CD4-positive, alpha-beta T cell treated with Interleukin-12 subunit alpha and Interleukin-12 subunit beta, for 1 hour (primary cell): Measurements from ENCODE around the gene VWA2.
"Not testable (repeated sequence)": the region's sequence is repeated elsewhere in the genome, so short reads cannot be mapped to it uniquely, and the experiment has no call there.

Experiments
- DNase-seq: peaks from one replicate; pipeline ENCODE4 v3.0.0-alpha.2; 2020

Gene VWA2

GRCh38 chr10:114320249-114321116 is 81.4 kb downstream of the VWA2 start:
- no peak for DNase-seq

- no peak for DNase-seq
These were observed 83.3 kb downstream of the VWA2 start for GRCh38 chr10:114322344-114322743.

DNA sequence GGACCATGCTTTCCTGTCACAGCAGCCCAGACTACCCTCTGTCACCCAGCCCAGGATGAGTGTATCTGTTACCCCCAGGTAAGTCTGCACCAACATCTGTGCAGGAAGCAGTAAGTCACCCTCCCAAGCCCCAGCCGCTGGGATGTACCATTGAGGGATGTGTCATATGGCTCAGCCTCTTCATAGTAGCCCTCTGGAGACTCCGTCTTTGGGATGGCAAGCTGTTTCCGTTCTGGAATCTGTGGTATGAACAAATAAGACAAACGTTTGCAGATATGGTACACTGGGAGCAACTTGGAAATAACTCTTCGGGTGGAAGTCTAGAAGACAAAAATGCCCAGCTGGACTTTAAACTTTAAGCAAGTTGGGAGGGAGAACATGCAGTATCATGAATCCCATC is 84.0 kb downstream of the VWA2 start:
- no peak for DNase-seq

DNA sequence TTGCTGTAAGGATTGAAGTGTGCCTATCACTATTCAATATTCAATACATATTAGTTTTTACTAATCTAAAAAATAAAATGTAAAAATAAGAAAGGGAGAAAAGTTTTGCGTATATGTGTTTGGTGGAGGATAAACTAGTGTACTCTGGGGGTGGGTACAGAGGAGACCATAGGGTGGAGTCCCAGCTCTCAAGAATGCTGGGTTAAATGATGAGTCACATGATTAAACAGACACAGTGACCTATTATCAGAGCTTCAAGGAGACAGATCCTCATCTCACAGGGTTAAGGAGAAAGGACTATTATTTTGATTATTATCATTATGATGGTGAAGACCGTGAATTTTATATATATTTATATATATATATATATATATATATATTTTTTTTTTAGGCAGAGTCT is 87.7 kb downstream of the VWA2 start:
- DNase-seq: no peak

DNA sequence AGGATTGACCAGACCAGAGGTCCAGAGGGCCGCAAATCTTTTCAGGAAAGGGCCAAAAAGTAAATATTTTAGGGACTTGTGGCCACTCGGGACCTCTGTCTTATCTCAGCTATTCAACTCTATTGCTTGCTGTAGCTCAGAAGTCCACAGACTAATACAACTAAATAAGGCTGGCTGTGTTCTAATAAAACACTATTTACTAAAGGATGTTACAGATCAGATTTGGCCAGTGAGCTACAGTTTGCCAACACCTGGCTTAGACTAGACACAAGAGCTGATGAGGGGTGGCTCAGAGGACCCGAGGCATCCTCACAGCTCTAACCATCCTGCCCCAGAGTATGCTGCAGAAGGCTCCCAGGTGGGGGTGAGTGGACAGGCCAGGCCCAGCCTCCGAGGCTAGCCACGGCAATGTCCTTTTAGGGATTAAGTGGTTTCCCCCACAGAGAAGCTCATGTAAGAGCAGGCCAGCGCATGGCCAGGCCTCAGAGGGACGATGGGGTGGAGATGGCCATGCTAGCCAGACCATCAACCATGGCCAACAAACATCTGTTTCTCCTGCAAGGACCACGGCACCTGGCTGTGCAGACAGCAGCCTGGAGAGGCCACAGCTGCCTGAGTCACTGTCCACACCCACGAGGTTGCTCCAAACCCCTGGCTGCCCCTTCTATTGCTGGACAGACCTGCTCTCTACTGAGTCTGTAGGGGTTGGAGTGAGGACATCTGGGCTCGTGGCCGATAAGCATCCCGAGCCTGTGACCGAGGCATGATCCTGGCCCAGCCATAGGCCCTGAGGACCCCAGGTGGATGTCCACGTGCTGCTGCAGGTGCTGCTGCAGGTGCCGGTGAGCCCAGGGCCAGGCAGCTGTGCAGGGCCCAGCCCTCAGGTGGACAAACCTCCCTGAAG is 88.7 kb downstream of the VWA2 start:
- no peak for DNase-seq

DNA sequence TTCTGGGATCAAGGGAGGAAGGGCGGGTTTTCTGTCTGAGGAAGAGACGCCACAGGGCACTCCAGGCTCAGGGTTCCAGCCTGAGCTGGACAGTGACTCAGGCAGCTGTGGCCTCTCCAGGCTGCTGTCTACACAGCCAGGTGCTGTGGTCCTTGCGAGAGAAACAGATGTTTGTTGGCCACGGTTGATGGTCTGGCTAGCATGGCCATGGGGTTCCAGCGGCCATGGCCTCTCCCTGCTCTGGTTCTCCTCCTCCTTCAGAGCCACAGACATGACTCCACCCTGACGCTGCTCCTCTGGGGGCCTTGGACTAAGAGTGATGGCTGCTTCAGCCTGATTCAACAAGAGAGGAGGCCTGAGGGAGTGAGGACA is 89.4 kb downstream of the VWA2 start:
- no peak for DNase-seq

GRCh38 chr10:114328874-114329273 is 89.8 kb downstream of the VWA2 start:
- no peak for DNase-seq

DNA sequence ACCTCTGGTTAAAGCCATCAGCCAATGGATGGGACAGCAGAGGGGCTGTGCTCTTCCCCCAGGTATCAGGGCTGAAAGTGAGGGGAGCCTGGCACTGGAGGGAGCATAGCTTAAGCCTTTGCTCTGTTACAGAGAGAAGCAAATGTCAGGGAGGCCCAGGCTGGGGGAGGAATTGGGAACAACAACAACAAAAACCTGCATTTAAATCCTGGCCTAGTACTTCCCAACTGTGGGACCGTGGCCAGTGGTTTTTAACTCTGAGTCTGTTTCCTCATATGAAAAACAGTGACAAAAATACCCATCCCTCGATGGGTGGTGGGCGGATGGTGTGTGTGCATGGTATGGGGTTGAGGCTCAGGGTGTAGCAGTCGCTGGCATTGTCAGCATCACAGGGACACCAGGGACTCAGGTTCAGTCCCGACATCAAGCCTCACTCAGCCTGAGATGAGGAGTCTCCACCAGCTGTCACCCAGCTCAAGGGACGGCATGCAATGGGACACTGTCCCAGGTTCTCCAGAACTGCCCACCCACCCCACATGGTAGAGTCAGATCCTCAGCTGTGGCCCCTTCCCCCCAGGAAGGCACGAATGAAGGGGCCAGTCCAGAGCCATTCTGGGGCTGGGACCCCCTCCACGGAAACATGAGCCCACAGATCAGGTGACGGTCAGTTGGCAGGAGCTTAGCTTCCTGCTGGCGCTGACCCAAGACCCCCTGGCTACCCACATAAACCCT is 90.7 kb downstream of the VWA2 start:
- DNase-seq: no peak

DNA sequence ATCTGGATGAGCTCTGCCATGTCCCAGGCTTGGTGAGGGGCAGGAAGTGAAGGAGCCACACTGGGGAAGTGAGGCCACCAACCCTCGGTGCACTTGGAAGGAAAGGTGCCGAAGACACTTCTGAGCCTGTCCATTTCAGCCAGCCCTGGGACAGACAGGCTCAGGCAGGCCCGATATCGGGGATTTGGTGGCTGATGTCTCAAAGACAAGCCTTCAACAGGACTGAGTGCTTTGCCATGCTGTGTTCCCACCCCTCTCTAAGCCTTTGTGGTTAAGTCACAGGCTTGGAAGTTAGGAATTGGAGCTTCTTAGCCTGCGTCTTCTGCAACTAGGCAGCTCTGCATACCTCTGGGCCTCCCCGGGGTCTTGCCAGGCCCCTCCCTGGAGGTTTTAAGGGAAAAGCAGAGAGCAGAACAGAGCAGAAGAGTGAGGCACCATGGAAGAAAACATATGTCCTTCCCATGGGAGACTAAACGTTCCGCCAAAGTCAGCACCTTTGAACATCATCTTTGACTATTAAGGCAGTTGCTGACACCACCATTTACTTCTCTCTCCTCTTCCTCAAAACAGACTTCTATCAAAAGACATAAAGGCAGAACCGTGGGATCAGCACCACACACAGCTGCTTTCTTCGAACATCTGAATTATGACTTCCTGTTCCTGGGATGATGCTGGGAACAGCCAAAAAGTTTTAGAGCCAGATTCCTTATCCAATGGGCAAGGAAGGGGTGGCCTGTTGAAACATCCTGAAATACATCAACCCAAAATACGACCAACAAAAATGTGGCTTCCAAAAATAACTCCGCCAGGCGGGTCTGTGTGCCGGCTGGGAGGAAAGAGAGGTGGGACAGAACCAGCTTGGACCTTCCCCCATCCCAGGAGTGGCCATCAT is 93.5 kb downstream of the VWA2 start:
- no peak for DNase-seq

- DNase-seq: not testable (repeated sequence)
These were observed 94.4 kb downstream of the VWA2 start for GRCh38 chr10:114333441-114333840.

DNA sequence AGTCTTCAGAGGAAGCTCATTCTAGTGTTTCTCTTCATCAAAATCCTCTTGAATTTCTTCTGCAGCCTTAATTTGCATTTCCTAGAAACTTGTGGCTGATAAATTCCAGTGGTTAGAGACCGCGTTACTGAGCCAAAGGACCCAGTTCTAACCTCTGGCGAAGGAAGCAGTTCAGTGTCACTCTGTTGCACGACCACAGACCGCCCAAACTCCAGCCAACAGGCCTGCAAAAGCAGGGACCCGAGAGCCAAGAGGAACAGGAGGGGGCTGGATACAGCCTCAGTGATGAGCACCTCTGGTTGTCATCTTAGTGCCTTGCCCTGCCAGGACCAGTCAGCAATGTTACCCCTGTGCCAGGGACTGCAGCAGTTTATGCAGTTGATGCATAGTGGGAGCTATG is 95.2 kb downstream of the VWA2 start:
- no peak for DNase-seq

- DNase-seq: no peak
These were observed 96.6 kb downstream of the VWA2 start for GRCh38 chr10:114335614-114336013.

GRCh38 chr10:114336823-114337509 is 97.9 kb downstream of the VWA2 start:
- no peak for DNase-seq

DNA sequence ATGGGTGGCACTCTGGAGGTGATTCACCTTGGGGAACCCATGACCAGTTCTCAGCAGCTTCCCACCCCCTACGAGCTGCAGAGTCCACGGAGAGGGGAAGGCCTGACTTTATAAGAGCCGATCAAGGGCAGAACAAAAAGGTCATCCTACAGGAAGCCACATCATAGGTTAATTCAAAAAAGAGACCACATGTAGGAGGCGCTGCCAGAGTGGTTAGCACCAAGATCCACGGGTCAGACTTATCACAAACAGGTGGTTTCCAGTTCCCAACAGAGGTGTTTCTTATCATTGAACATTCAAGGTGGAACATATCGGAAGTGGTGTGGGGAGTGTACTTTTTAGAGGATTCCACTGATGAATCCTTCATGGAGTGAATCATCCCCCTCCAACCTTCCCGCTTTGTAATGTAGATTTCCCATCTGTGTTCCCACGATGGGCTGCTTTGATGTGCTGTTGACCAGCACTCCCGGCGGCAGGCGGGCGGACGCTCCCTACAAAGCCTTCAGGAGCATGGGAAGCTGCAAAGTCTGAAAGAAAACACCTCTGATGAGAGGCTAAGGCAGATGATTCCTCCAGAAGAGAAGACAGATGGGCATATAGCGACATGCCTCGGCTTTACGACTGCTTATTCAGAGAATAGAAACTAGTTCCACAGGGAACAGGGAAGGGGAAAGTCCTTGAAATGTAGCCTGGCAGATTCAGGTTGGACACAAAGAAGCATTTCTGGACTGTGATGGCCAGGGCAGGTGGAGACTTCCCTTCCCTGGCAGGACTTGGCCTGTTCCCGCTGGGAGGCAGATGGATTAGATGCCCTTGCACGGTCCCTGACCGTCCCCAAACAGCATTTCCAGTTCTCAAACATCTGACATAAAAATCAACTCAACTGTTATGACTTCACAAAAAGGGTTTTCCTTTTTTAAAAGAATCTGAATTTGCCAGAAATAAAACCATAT is 98.7 kb downstream of the VWA2 start:
- DNase-seq: no peak

DNA sequence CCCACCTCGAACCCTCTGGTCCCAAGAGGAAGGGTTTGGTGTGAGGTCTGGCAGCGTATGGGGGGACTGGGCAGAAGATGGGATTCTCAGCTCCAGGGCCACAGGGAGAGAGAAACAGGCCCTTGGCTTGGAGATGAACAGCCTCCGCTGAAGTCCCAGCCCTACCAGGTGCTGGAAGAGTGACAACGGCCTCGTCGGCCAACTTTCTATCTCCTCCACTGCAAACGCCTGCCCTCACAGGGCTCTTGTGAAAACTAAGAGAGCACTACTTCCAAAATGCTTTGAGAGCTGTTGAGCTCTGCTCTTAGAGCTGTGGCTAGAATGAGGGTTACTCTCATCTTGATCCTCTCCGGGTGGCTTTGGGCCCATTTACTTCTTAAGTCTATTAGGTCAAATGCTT is 101.8 kb downstream of the VWA2 start:
- DNase-seq: no peak
